GM12873 (cell line): ENCODE results near the gene TTC14.

Experiments
- CTCF ChIP-seq: IDR thresholded peaks from 2 replicates; pipeline ENCODE4 v1.5.1; 2012; ENCODE audit warnings: low read depth, mild to moderate bottlenecking, moderate library complexity, low read length, control low read depth; ENCODE audit not compliant: insufficient read depth; ENCODE audit errors: missing control alignments

TTC14 gene

GRCh38 chr3:180633722-180634121 lies 31.8 kb downstream of the TTC14 start:
- TF ChIP-seq CTCF: peak; percentile 28

- no peak for TF ChIP-seq CTCF
Observed at GRCh38 chr3:180640987-180641386, 39.0 kb downstream of the TTC14 start.

- peak; percentile 36 for TF ChIP-seq CTCF
Observed at GRCh38 chr3:180646187-180646790, 44.3 kb downstream of the TTC14 start.

GRCh38 chr3:180656406-180656805 lies 54.4 kb downstream of the TTC14 start:
- no peak for TF ChIP-seq CTCF

- no peak for TF ChIP-seq CTCF
Observed at GRCh38 chr3:180657094-180657493, 55.1 kb downstream of the TTC14 start.
